Measurements from ENCODE around the gene RIC3.

- TF ChIP-seq, protein P1, sequence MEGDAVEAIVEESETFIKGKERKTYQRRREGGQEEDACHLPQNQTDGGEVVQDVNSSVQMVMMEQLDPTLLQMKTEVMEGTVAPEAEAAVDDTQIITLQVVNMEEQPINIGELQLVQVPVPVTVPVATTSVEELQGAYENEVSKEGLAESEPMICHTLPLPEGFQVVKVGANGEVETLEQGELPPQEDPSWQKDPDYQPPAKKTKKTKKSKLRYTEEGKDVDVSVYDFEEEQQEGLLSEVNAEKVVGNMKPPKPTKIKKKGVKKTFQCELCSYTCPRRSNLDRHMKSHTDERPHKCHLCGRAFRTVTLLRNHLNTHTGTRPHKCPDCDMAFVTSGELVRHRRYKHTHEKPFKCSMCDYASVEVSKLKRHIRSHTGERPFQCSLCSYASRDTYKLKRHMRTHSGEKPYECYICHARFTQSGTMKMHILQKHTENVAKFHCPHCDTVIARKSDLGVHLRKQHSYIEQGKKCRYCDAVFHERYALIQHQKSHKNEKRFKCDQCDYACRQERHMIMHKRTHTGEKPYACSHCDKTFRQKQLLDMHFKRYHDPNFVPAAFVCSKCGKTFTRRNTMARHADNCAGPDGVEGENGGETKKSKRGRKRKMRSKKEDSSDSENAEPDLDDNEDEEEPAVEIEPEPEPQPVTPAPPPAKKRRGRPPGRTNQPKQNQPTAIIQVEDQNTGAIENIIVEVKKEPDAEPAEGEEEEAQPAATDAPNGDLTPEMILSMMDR (IDR thresholded peaks at IDR 0.05; ENCODE audit: borderline replicate concordance, extremely low read depth, low read length, poor library complexity, severe bottlenecking): no peak
- TF ChIP-seq EZH2 (IDR thresholded peaks at IDR 0.05; ENCODE audit: borderline replicate concordance, low read depth, low read length, severe bottlenecking): no peak
Observed at GRCh38 chr11:8056810-8057463, 111.9 kb downstream of the RIC3 start.

Data from DND-41 (cell line).